Peyer's patch (tissue), 4 donors: Measurements from ENCODE around the gene AFMID.

Experiments
- POLR2A ChIP-seq, 2 donors: fragments of 450-650 bp; IDR thresholded peaks; one replicate each; pipeline ENCODE4 v1.5.1; 2017; ENCODE audit warnings: antibody characterized with exemption in 2 of 2, mild to moderate bottlenecking in 2 of 2, moderate library complexity in 2 of 2
- TF ChIP-seq, protein P1 (sequence below), 6 experiments: fragments of 450-650 bp in 4 of 6; fragments of 200-600 bp in 2 of 6; sonication (generic) in 1 of 6; IDR thresholded peaks; one replicate each; pipeline ENCODE4 v1.5.1; 2017 to 2019; ENCODE audit warnings: antibody characterized with exemption in 6 of 6, mild to moderate bottlenecking in 3 of 6, moderate library complexity in 1 of 6

DNA sequence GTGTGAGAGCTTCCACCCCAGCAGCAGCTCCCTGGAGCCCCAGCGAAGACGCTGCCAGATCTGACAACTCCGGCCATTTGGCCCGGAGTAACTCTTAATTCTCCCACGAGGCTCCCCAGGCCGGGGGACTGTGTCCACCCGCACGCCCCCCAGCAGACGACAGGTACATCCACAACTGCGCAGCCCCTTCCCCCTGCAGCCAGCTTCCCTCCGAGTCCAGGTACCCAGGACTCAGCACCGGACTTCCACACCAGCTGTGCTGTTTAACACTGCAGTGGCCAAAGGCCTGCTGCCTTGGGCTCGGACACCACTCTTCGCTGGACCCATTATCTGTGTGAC lies 11.6 kb upstream of the AFMID start:
- TF ChIP-seq, protein P1, sequence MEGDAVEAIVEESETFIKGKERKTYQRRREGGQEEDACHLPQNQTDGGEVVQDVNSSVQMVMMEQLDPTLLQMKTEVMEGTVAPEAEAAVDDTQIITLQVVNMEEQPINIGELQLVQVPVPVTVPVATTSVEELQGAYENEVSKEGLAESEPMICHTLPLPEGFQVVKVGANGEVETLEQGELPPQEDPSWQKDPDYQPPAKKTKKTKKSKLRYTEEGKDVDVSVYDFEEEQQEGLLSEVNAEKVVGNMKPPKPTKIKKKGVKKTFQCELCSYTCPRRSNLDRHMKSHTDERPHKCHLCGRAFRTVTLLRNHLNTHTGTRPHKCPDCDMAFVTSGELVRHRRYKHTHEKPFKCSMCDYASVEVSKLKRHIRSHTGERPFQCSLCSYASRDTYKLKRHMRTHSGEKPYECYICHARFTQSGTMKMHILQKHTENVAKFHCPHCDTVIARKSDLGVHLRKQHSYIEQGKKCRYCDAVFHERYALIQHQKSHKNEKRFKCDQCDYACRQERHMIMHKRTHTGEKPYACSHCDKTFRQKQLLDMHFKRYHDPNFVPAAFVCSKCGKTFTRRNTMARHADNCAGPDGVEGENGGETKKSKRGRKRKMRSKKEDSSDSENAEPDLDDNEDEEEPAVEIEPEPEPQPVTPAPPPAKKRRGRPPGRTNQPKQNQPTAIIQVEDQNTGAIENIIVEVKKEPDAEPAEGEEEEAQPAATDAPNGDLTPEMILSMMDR (IDR thresholded peaks at IDR 0.05) = no peak
- TF ChIP-seq POLR2A (IDR thresholded peaks at IDR 0.05) = no peak
